CD14-positive monocyte (primary cell): ENCODE measurements around the gene NCDN. TPM values are rescaled to one million over a fixed set of nuclear protein-coding genes. Genes with fewer than 3 reads are reported as not detected.

ENCODE experiments used
- DNase-seq, 3 donors: peaks; one replicate each; pipeline ENCODE4 v3.0.0-alpha.2; 2011 to 2022
- H2AFZ ChIP-seq: 2 replicates; pipeline ENCODE4 v1.6.0; 2012; ENCODE audit warnings: mild to moderate bottlenecking, low read depth, low read length, inconsistent platforms; ENCODE audit not compliant: insufficient read depth, poor library complexity, severe bottlenecking
- H3K27ac ChIP-seq, 2 donors: 1 replicate in 1 of 2; 2 replicates in 1 of 2; pipeline ENCODE4 v1.5.1; 2012 to 2013; ENCODE audit warnings: low read length in 2 of 2, control low read depth in 1 of 2, inconsistent platforms in 1 of 2, low read depth in 1 of 2, mild to moderate bottlenecking in 1 of 2
- H3K27me3 ChIP-seq, 2 donors: one replicate each; pipeline versions ENCODE4 v1.6.0 to v1.6.1; 2011 to 2013; ENCODE audit warnings: low read length in 2 of 2; ENCODE audit not compliant: control insufficient read depth in 2 of 2, insufficient read depth in 2 of 2
- H3K36me3 ChIP-seq, 2 donors: replicated peaks in 1 of 2; 1 replicate in 1 of 2; 2 replicates in 1 of 2; pipeline versions ENCODE4 v1.5.1 to v1.6.1; 2012 to 2013; ENCODE audit warnings: low read length in 2 of 2, control low read depth in 1 of 2, inconsistent platforms in 1 of 2, mild to moderate bottlenecking in 1 of 2; ENCODE audit not compliant: insufficient read depth in 2 of 2, control insufficient read depth in 1 of 2
- H3K4me1 ChIP-seq, 2 donors: 1 replicate in 1 of 2; 2 replicates in 1 of 2; pipeline versions ENCODE4 v1.5.1 to v1.6.1; 2012 to 2013; ENCODE audit warnings: low read length in 2 of 2, control low read depth in 1 of 2, inconsistent platforms in 1 of 2, mild to moderate bottlenecking in 1 of 2, moderate library complexity in 1 of 2; ENCODE audit not compliant: insufficient read depth in 2 of 2, control insufficient read depth in 1 of 2
- H3K4me2 ChIP-seq: replicated peaks from 2 replicates; pipeline ENCODE3; 2012; ENCODE audit warnings: low read length, moderate library complexity, mild to moderate bottlenecking; ENCODE audit not compliant: poor library complexity, severe bottlenecking; ENCODE audit errors: extremely low read depth
- H3K4me3 ChIP-seq, 3 experiments: fragments of 200-600 bp in 1 of 3; sonication (generic) in 1 of 3; replicated peaks in 1 of 3; 1 replicate in 2 of 3; 2 replicates in 1 of 3; pipeline ENCODE4 v1.5.1; 2011 to 2013; ENCODE audit warnings: low read length in 3 of 3, mild to moderate bottlenecking in 3 of 3, control low read depth in 2 of 3, low read depth in 2 of 3, inconsistent platforms in 1 of 3, moderate library complexity in 1 of 3
- H3K79me2 ChIP-seq: 2 replicates; pipeline ENCODE4 v1.6.0; 2012; ENCODE audit warnings: mild to moderate bottlenecking, control low read depth, inconsistent platforms, low read length, moderate library complexity; ENCODE audit not compliant: insufficient read depth
- H3K9ac ChIP-seq: 2 replicates; pipeline ENCODE4 v1.6.0; 2017; ENCODE audit warnings: low read length, mild to moderate bottlenecking; ENCODE audit not compliant: insufficient read depth, poor library complexity, severe bottlenecking
- H3K9me3 ChIP-seq, 2 donors: replicated peaks in 1 of 2; 1 replicate in 1 of 2; 2 replicates in 1 of 2; pipeline versions ENCODE4 v1.5.1 to v1.6.1; 2012 to 2013; ENCODE audit warnings: low read length in 2 of 2, control low read depth in 1 of 2; ENCODE audit not compliant: control insufficient read depth in 1 of 2, insufficient read depth in 1 of 2
- H4K20me1 ChIP-seq: 2 replicates; pipeline ENCODE4 v1.6.0; 2012; ENCODE audit warnings: mild to moderate bottlenecking, low read length, control low read depth, moderate library complexity; ENCODE audit not compliant: insufficient read depth
- H3K27ac Mint-ChIP-seq, 7 donors: one replicate each; pipeline ENCODE4 v1.8.0; 2020; ENCODE audit warnings: mild to moderate bottlenecking in 7 of 7, mixed read lengths in 7 of 7, moderate library complexity in 6 of 7, inconsistent platforms in 2 of 7
- H3K27me3 Mint-ChIP-seq, 3 donors: one replicate each; pipeline ENCODE4 v1.8.0; 2021 to 2022; ENCODE audit warnings: low read depth in 3 of 3, mild to moderate bottlenecking in 3 of 3, mixed read lengths in 3 of 3, moderate library complexity in 3 of 3, inconsistent platforms in 1 of 3
- H3K36me3 Mint-ChIP-seq, 2 donors: one replicate each; pipeline ENCODE4 v1.8.0; 2020; ENCODE audit warnings: mixed read lengths in 2 of 2, inconsistent platforms in 1 of 2, mild to moderate bottlenecking in 1 of 2
- H3K4me1 Mint-ChIP-seq: one replicate; pipeline ENCODE4 v1.8.0; 2020; ENCODE audit warnings: mild to moderate bottlenecking, mixed read lengths
- H3K4me3 Mint-ChIP-seq, 2 donors: one replicate each; pipeline ENCODE4 v1.8.0; 2020; ENCODE audit warnings: mild to moderate bottlenecking in 2 of 2, mixed read lengths in 2 of 2, moderate library complexity in 1 of 2
- H3K9me3 Mint-ChIP-seq, 7 donors: one replicate each; pipeline ENCODE4 v1.8.0; 2020 to 2022; ENCODE audit warnings: mixed read lengths in 7 of 7, mild to moderate bottlenecking in 6 of 7, moderate library complexity in 6 of 7, inconsistent platforms in 2 of 7
- CTCF ChIP-seq: fragments of 200-600 bp; IDR thresholded peaks from one replicate; pipeline ENCODE4 v1.8.0; 2022; ENCODE audit warnings: antibody characterized with exemption, mild to moderate bottlenecking
- WGBS: methylation state at CpG from one replicate; pipeline ENCODE4 v1.1.5; 2013; ENCODE audit warnings: missing lambda C conversion rate; ENCODE audit not compliant: insufficient coverage; 5-methylcytosine and 5-hydroxymethylcytosine counted together
- intact Hi-C, 2 donors: fragments of 100-400 bp; cut with micrococcal nuclease; formaldehyde crosslinking; loops; one replicate each; pipeline versions ENCODE4 v1.15.0 to v1.15.1; 2023
- polyA minus RNA-seq: library from RNA; depleted of rRNA, polyadenylated mRNA; stranded (reverse); fragments of >200 nt; gene quantifications from 2 replicates; pipeline ENCODE4 v1.2.3, GENCODE V29; 2012
- polyA plus RNA-seq, 3 donors: library from polyadenylated mRNA; depleted of rRNA in 1 of 3; unstranded in 2 of 3; stranded (reverse) in 1 of 3; fragments of 300-500 nt in 2 of 3; fragments of >200 nt in 1 of 3; fragmentation: Illumina TruSeq in 2 of 3; gene quantifications; 1 replicate in 2 of 3; 2 replicates in 1 of 3; pipeline ENCODE4 v1.2.3, GENCODE V29; 2012 to 2021
- total RNA-seq, 12 experiments: library from RNA in 1 of 12; stranded (reverse) in 1 of 12; fragments of 120-200 nt in 1 of 12; gene quantifications; one replicate each; pipeline ENCODE4 v1.2.4 and lab custom pipeline; 2013 to 2026; ENCODE audit warnings: mixed read lengths in 6 of 12, inconsistent platforms in 1 of 12

NCDN gene
- 5.4 TPM for total RNA-seq (2013)
- polyA plus RNA-seq (1 to 10 TPM; 5.0 to 7.9 (median 7.0) TPM), polyA minus RNA-seq (8.6 and 11.2 TPM in 2 replicates), total RNA-seq (lab: John Stamatoyannopoulos, UW) (2.0 to 8.1 (median 6.7) reads per million in 11 experiments)

- DNase-seq = peak; percentile 90 to 95 (median 93)
- Histone ChIP-seq H3K4me1 (peaks cover 27 to 39% of the 10 kb centered on the region in 2 donors), H3K27me3 (no peaks in the 10 kb centered on the region), H3K27ac (peak within 1 kb of the TSS; percentile 76 to 86), H3K36me3 (peaks cover 32 to 44% of the 10 kb centered on the region in 2 donors), H3K9ac (peak within 1 kb of the TSS; percentile 91), H3K4me2 (peak within 1 kb of the TSS; percentile 97), H3K4me3 (peak within 1 kb of the TSS; percentile 82 to 98 (median 91)), H4K20me1 (peaks cover 35% of the 10 kb centered on the region), H2AFZ (peak within 1 kb of the TSS; percentile 85), H3K79me2 (peaks cover 45% of the 10 kb centered on the region), H3K9me3 (no peaks in the 10 kb centered on the region)
- no peaks in the 10 kb centered on the region for H3K27me3 Mint-ChIP-seq
- H3K4me3 Mint-ChIP-seq = peak within 1 kb of the TSS; percentile 93 to 95
- WGBS = under 1% methylated on average over 54 of the region's 58 CpGs
- H3K36me3 Mint-ChIP-seq = peaks cover 33 to 45% of the 10 kb centered on the region in 2 donors
- no peaks in the 10 kb centered on the region for H3K9me3 Mint-ChIP-seq
- intact Hi-C loops = loop anchor here (5.0 to 10.0 kb wide), 5 partner anchors 105 to 365 kb away; partner anchors contain the start of gene SFPQ (in 2 of the 2)
- H3K4me1 Mint-ChIP-seq = peaks cover 66% of the 10 kb centered on the region
- peak within 1 kb of the TSS; percentile 83 to 94 (median 89) for H3K27ac Mint-ChIP-seq
- no peak for TF ChIP-seq CTCF
These were observed at the start of gene NCDN for GRCh38 chr1:35557611-35558373. Gene NCDN (plus strand): TSS chr1:35557799. CDS start chr1:35558191, 392 bp downstream.

GRCh38 chr1:35507947-35508346 is 49.7 kb upstream of the NCDN start:
- peaks cover 30% of the 10 kb centered on the region for H4K20me1 ChIP-seq
- TF ChIP-seq CTCF = no peak
- no peaks in the 10 kb centered on the region for H3K4me1 ChIP-seq
- H3K4me3 ChIP-seq = no peak overlapping the region
- H2AFZ ChIP-seq = no peak overlapping the region
- peaks cover 0 to 7% (median 4%) of the 10 kb centered on the region in 7 donors for H3K9me3 Mint-ChIP-seq
- H3K27me3 ChIP-seq = no peaks in the 10 kb centered on the region
- peaks cover 26% of the 10 kb centered on the region for H3K4me1 Mint-ChIP-seq
- no peak overlapping the region for H3K4me3 Mint-ChIP-seq
- no peak overlapping the region for H3K27ac Mint-ChIP-seq
- DNase-seq = no peak
- H3K27ac ChIP-seq = peak overlapping the region in 1 of 2 donors; percentile 29
- H3K27me3 Mint-ChIP-seq = no peaks in the 10 kb centered on the region
- H3K4me2 ChIP-seq = no peak overlapping the region
- H3K36me3 Mint-ChIP-seq = peaks cover 35 to 38% of the 10 kb centered on the region in 2 donors
- no peaks in the 10 kb centered on the region for H3K9me3 ChIP-seq
- intact Hi-C loops = no loop called here
- H3K79me2 ChIP-seq = peaks cover 25% of the 10 kb centered on the region
- H3K9ac ChIP-seq = no peak overlapping the region
- peaks cover 17 to 36% of the 10 kb centered on the region in 2 donors for H3K36me3 ChIP-seq
